ENCODE data around the gene HSPB7. TPM values are rescaled to one million over a fixed set of nuclear protein-coding genes. Genes with fewer than 3 reads are reported as not detected.

The HSPB7 gene
- polyA plus RNA-seq, 3 donors = not detected

DNA sequence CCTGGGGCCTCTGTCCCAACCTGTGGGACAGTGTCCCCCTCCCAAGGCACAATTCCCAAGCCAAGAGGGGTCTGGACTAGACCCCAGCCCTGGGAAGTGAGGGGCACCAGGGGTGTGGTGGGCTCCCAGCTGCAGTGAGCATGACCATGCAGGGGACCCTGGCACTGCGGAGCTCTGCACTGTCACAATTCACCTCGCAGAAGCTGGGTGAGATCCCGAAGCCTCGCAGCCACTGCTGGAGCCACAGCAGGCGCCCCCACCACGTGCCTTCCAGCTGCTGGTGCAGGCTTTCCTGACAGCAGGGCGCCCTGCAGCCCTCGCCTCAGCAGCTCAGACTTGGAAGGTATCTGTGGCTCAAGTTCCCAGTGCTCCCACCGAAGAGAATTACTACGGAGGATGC, 23.8 kb downstream of the HSPB7 start:
- Histone ChIP-seq H3K9ac (ENCODE audit: insufficient read depth, low read length, poor library complexity, severe bottlenecking) (no peak overlapping the region), H3K27ac (ENCODE audit: low read depth in 1 of 2, low read length in 2 of 2) (no peak overlapping the region), H3K9me3 (replicated peaks in 1 of 2; ENCODE audit: control insufficient read depth in 1 of 2, insufficient read depth in 1 of 2, low read length in 2 of 2) (no peaks in the 10 kb centered on the region), H3K4me1 (ENCODE audit: control insufficient read depth in 1 of 2, insufficient read depth in 2 of 2, low read length in 2 of 2) (no peaks in the 10 kb centered on the region), H4K20me1 (ENCODE audit: insufficient read depth, low read length) (no peaks in the 10 kb centered on the region), H2AFZ (ENCODE audit: insufficient read depth, low read depth, low read length, poor library complexity, severe bottlenecking) (no peak overlapping the region), H3K27me3 (ENCODE audit: control insufficient read depth in 2 of 2, insufficient read depth in 2 of 2, low read length in 2 of 2) (no peaks in the 10 kb centered on the region), H3K79me2 (ENCODE audit: insufficient read depth, low read length) (no peaks in the 10 kb centered on the region), H3K4me3 (replicated peaks in 1 of 3; ENCODE audit: low read depth in 2 of 3, low read length in 3 of 3) (no peak overlapping the region), H3K4me2 (replicated peaks; ENCODE audit: extremely low read depth, low read length, poor library complexity, severe bottlenecking) (no peak overlapping the region), H3K36me3 (replicated peaks in 1 of 2; ENCODE audit: control insufficient read depth in 1 of 2, insufficient read depth in 2 of 2, low read length in 2 of 2) (no peaks in the 10 kb centered on the region)
- H3K27me3 Mint-ChIP-seq (ENCODE audit: low read depth in 3 of 3) = peaks cover 0 to 5% (median 0%) of the 10 kb centered on the region in 3 donors
- no peaks in the 10 kb centered on the region for H3K9me3 Mint-ChIP-seq
- TF ChIP-seq, protein P1, sequence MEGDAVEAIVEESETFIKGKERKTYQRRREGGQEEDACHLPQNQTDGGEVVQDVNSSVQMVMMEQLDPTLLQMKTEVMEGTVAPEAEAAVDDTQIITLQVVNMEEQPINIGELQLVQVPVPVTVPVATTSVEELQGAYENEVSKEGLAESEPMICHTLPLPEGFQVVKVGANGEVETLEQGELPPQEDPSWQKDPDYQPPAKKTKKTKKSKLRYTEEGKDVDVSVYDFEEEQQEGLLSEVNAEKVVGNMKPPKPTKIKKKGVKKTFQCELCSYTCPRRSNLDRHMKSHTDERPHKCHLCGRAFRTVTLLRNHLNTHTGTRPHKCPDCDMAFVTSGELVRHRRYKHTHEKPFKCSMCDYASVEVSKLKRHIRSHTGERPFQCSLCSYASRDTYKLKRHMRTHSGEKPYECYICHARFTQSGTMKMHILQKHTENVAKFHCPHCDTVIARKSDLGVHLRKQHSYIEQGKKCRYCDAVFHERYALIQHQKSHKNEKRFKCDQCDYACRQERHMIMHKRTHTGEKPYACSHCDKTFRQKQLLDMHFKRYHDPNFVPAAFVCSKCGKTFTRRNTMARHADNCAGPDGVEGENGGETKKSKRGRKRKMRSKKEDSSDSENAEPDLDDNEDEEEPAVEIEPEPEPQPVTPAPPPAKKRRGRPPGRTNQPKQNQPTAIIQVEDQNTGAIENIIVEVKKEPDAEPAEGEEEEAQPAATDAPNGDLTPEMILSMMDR (IDR thresholded peaks at IDR 0.05) = no peak
- H3K27ac Mint-ChIP-seq = no peak overlapping the region
- WGBS (ENCODE audit: insufficient coverage) = 97% methylated on average over 10 of the region's 10 CpGs
- H3K4me1 Mint-ChIP-seq = no peaks in the 10 kb centered on the region
- no peaks in the 10 kb centered on the region for H3K36me3 Mint-ChIP-seq
- no peak overlapping the region for H3K4me3 Mint-ChIP-seq
- intact Hi-C loops (cut with micrococcal nuclease) = loop anchor here (1.0 to 5.0 kb wide), 4 partner anchors 52 to 202 kb away; no protein-coding TSS in a partner anchor
- DNase-seq = no peak

DNA sequence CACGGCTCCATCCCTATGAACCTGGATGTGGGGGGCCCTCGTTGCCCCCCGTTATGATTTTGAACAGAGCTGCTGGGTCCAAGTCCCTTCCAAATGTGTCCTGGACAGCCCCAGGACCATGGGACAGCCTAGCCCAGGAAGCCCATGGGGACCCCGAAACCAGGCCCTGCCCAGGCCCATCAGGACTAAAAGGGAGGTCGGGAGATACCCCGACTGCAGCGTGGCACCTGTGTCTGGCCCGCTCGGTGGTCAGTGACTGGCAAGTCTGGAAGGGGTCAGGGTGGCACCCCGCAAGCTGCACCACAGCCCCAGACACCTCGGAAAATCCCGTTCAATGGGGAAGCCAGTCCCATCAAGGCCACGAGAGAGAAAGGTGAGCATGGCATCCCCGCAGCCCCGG, 24.2 kb downstream of the HSPB7 start:
- no peaks in the 10 kb centered on the region for H3K9me3 ChIP-seq (replicated peaks in 1 of 2; ENCODE audit: control insufficient read depth in 1 of 2, insufficient read depth in 1 of 2, low read length in 2 of 2)
- TF ChIP-seq, protein P1 (IDR thresholded peaks at IDR 0.05) = no peak
- H3K9ac ChIP-seq (ENCODE audit: insufficient read depth, low read length, poor library complexity, severe bottlenecking) = no peak overlapping the region
- Mint-ChIP-seq H3K4me3 (no peak overlapping the region), H3K27ac (no peak overlapping the region), H3K4me1 (no peaks in the 10 kb centered on the region), H3K9me3 (peaks cover 0 to 2% (median 0%) of the 10 kb centered on the region in 7 donors), H3K27me3 (ENCODE audit: low read depth in 3 of 3) (peaks cover 0 to 6% (median 1%) of the 10 kb centered on the region in 3 donors), H3K36me3 (no peaks in the 10 kb centered on the region)
- 90% methylated on average over 14 of the region's 15 CpGs for WGBS (ENCODE audit: insufficient coverage)
- no peak for DNase-seq
- no peaks in the 10 kb centered on the region for H3K36me3 ChIP-seq (replicated peaks in 1 of 2; ENCODE audit: control insufficient read depth in 1 of 2, insufficient read depth in 2 of 2, low read length in 2 of 2)
- intact Hi-C loops (cut with micrococcal nuclease) = loop anchor here (1.0 to 5.0 kb wide), 4 partner anchors 51 to 201 kb away; no protein-coding TSS in a partner anchor
- H4K20me1 ChIP-seq (ENCODE audit: insufficient read depth, low read length) = no peaks in the 10 kb centered on the region
- H3K4me1 ChIP-seq (ENCODE audit: control insufficient read depth in 1 of 2, insufficient read depth in 2 of 2, low read length in 2 of 2) = no peaks in the 10 kb centered on the region
- H3K27ac ChIP-seq (ENCODE audit: low read depth in 1 of 2, low read length in 2 of 2) = no peak overlapping the region
- no peaks in the 10 kb centered on the region for H3K79me2 ChIP-seq (ENCODE audit: insufficient read depth, low read length)
- no peaks in the 10 kb centered on the region for H3K27me3 ChIP-seq (ENCODE audit: control insufficient read depth in 2 of 2, insufficient read depth in 2 of 2, low read length in 2 of 2)
- no peak overlapping the region for H3K4me2 ChIP-seq (replicated peaks; ENCODE audit: extremely low read depth, low read length, poor library complexity, severe bottlenecking)
- no peak overlapping the region for H3K4me3 ChIP-seq (replicated peaks in 1 of 3; ENCODE audit: low read depth in 2 of 3, low read length in 3 of 3)
- H2AFZ ChIP-seq (ENCODE audit: insufficient read depth, low read depth, low read length, poor library complexity, severe bottlenecking) = no peak overlapping the region
